C4-2B (cell line): ENCODE measurements around the gene CRB1.
"Not testable (repeated sequence)": the region's sequence is repeated elsewhere in the genome, so short reads cannot be mapped to it uniquely, and the experiment has no call there.

Experiments used
- H3K27ac ChIP-seq: fragments of 450-650 bp; 2 replicates; pipeline ENCODE4 v1.5.1; 2017
- ZFX ChIP-seq: fragments of 450-650 bp; IDR thresholded peaks from 2 replicates; pipeline ENCODE4 v1.6.1; 2017
- TF ChIP-seq, protein P1 (sequence below): fragments of 450-650 bp; conservative IDR thresholded peaks from 2 replicates; pipeline ENCODE4 v1.5.1; 2017; ENCODE audit warnings: mild to moderate bottlenecking

CRB1 gene

DNA sequence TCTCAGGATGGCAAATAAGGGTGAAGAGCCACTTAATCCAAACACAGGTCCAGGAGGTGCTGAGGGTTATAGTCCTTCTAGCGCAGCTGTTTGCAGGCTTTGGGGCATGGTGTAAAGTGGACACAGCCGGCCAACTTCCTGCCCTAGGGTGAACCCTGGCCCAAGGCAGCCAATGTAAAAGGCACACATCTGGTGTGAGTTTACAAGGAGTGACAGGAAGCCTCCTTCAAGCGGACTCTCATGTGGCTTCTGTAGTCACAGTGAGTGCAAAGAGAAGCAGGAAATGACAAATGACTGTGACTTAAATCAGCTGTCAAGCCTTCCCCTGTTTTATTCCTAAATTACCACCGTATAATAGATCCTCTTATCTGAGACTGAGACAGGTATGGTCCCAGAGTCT, 213.0 kb downstream of the CRB1 start:
- no peak overlapping the region for H3K27ac ChIP-seq
- no peak for TF ChIP-seq ZFX
- TF ChIP-seq, protein P1, sequence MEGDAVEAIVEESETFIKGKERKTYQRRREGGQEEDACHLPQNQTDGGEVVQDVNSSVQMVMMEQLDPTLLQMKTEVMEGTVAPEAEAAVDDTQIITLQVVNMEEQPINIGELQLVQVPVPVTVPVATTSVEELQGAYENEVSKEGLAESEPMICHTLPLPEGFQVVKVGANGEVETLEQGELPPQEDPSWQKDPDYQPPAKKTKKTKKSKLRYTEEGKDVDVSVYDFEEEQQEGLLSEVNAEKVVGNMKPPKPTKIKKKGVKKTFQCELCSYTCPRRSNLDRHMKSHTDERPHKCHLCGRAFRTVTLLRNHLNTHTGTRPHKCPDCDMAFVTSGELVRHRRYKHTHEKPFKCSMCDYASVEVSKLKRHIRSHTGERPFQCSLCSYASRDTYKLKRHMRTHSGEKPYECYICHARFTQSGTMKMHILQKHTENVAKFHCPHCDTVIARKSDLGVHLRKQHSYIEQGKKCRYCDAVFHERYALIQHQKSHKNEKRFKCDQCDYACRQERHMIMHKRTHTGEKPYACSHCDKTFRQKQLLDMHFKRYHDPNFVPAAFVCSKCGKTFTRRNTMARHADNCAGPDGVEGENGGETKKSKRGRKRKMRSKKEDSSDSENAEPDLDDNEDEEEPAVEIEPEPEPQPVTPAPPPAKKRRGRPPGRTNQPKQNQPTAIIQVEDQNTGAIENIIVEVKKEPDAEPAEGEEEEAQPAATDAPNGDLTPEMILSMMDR = no peak

DNA sequence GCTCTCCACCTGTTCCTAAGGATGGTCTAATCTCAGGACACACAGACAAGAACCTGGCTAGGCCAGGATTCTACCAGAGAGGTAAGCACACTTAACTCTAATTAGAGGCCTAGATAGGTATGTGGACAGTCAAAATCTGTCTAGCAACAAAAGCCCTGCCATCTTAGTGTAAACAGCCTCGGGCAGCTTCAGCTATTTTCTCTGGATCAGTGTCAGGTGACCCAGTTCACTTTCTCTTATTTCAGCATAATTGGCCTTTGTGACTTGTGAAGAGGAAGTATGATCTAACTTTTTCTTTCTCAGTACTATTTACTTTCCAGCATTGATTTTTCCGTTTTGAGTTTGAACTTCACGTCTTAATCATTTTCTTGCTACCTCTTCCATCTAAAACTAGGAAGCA, 217.7 kb downstream of the CRB1 start:
- H3K27ac ChIP-seq = peak overlapping the region; percentile 45
- TF ChIP-seq, protein P1 = no peak
- TF ChIP-seq ZFX = no peak

DNA sequence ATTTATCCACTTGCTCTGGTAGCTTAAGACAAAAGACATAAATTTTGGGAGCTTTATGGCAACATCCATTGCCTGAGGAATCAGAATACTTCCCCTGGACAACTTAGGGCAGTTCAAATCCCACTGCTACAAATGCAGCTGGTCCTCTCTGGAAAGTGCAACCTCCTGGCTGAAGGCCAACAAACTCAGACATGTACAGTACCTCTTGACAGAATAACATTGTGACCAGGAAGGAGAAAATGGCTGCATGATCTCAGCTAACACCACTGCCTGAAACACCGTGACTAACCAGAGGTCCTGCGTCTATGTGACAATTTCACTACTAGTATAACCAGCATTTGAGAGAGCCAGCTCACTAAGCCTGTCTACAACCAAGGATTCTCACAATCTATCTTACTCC, 218.9 kb downstream of the CRB1 start:
- peak overlapping the region; percentile 15; the same call in 1 of the 2 replicates for H3K27ac ChIP-seq
- TF ChIP-seq, protein P1 = no peak
- no peak for TF ChIP-seq ZFX

DNA sequence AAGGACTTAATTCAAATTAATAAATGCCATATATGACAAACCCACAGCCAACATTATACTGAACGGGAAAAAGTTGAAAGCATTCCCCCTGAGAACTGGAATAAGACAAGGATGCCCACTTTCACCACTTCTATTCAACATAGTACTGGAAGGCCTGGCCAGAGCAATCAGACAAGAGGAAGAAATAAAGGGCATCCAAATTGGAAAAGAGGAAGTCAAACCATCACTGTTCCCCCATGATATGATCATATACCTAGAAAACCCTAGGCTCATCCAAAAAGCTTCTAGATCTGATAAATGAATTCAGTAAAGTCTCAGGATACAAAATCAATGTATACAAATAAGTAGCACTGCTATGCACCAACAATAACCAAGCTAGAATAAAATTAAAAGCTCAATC, 223.5 kb downstream of the CRB1 start:
- H3K27ac ChIP-seq = not testable (repeated sequence)

DNA sequence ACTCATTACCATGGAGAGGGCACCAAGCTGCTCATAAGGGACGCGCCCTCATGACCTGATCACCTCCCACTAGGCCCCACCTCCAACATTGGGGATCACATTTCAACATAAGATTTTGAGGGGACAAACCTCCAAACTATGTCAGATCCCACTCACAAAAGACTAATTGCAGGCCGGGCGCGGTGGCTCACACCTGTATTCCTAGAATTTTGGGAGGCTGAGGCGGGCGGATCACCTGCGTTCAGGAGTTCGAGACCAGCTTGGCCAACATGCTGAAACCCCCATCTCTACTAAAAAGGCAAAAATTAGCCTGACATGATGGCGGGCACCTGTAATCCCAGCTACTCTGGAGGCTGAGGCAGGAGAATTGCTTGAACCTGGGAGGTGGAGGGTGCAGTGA, 228.7 kb downstream of the CRB1 start:
- TF ChIP-seq, protein P1 = no peak
- TF ChIP-seq ZFX = no peak
- H3K27ac ChIP-seq = no peak overlapping the region

DNA sequence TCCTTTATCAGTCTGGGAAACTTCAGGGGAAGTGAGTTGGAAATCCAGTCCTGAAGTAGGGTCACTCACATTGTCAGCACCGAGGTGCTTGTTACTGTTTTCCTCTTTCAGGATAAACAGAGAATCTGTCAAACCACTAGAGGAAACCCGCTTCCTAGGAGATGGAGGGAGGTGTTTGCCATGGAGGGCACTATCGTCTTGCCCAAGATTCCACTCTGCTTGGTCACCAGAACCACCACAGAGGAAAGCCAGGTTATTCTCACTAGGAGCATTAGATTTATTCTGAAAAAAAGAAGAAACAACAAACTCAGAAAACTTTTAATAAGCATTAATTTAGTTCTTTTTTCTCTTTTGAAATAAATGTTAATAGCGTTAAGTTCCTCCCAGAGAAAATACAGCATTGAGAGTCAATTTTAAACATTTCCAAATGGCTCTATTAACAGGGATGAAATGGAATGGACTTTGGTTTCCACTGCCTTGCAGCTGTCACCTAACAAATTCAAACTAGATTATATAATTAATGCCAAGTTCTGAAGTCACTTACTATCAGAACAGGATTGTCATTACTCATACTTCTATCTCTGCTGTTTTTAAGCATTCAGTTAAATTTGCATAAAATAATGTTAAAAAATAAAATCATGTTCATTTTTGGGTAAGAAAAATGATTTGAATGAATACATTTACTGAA, 242.8 kb downstream of the CRB1 start:
- H3K27ac ChIP-seq = no peak overlapping the region
- TF ChIP-seq, protein P1 = no peak
- no peak for TF ChIP-seq ZFX

DNA sequence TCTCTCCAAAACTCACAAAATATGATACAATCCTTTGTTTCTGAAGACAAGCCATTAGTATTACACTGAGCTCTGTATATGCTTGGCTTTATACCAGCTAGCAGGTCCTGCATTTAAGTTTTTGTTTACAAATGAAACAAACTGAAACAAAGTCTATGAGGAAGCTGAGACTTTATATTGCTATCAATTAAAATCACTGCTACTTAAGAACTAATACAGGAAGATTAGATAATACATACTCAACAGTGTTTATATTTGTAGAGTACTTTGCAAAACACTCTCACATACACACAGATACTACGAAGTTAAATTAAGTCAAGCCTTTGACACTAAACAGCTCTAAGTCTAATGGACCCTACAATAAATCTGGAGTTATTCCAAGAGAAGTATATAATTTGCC, 247.4 kb downstream of the CRB1 start:
- no peak overlapping the region for H3K27ac ChIP-seq
- no peak for TF ChIP-seq ZFX
- TF ChIP-seq, protein P1 = no peak

DNA sequence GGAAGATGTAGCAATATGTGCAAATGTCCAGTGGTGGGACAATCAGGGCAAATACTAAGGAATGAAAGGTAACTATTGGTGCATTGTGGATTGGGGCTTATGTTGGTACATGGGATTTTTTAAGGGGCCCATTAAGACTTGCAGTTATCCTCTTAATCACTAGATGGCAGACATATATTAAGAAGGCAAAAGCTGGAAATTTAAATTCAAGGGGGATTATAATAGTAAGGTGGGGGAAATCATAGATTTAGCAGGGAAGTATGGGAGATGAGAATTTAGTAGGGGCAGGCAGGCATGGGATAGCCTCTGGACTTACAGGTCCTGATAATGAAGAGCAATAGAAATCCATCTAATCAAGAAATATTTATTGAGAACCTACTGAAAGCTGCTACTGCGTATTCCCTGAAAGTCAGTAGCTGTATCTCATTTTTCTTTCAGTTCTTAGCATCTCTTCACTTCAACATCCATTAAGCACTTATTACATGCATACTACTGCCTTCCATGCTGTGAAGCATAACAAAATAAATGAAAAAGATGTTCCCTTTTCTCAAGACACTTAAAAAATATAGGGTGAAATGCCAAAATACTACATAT, 251.8 kb downstream of the CRB1 start:
- TF ChIP-seq ZFX = no peak
- TF ChIP-seq, protein P1 = peak; percentile 77
- H3K27ac ChIP-seq = no peak overlapping the region
